ENCODE measurements around the gene VIPR1. TPM values are rescaled to one million over a fixed set of nuclear protein-coding genes. Genes with fewer than 3 reads are reported as not detected.

The VIPR1 gene
- total and polyA plus RNA-seq, 2 experiments from 2014 or later: 0.86 to 1.6 TPM

GRCh38 chr3:42478830-42479229 is 23.6 kb upstream of the VIPR1 start:
- no peak for TF ChIP-seq CTCF (IDR thresholded peaks at IDR 0.05; ENCODE audit: low read depth, low read length)
- Histone ChIP-seq H3K27ac (no peak overlapping the region), H3K4me3 (no peak overlapping the region), H3K36me3 (no peaks in the 10 kb centered on the region), H3K4me1 (ENCODE audit: low read depth) (no peaks in the 10 kb centered on the region), H3K27me3 (no peaks in the 10 kb centered on the region), H3K9me3 (ENCODE audit: low read depth) (no peaks in the 10 kb centered on the region)
- DNase-seq (ENCODE audit: low read depth in 1 of 2, low spot score in 1 of 2): no peak

- no peaks in the 10 kb centered on the region for H3K27me3 ChIP-seq
- H3K9me3 ChIP-seq (ENCODE audit: low read depth): no peaks in the 10 kb centered on the region
- no peak overlapping the region for H3K4me3 ChIP-seq
- H3K36me3 ChIP-seq: no peaks in the 10 kb centered on the region
- TF ChIP-seq CTCF (IDR thresholded peaks at IDR 0.05; ENCODE audit: low read depth, low read length): no peak
- DNase-seq (ENCODE audit: low read depth in 1 of 2, low spot score in 1 of 2): no peak
- no peak overlapping the region for H3K27ac ChIP-seq
- no peaks in the 10 kb centered on the region for H3K4me1 ChIP-seq (ENCODE audit: low read depth)
Measured at GRCh38 chr3:42486814-42487565, 15.5 kb upstream of the VIPR1 start.

GRCh38 chr3:42488687-42489086 is 13.8 kb upstream of the VIPR1 start:
- DNase-seq (ENCODE audit: low read depth in 1 of 2, low spot score in 1 of 2): no peak
- no peak for TF ChIP-seq CTCF (IDR thresholded peaks at IDR 0.05; ENCODE audit: low read depth, low read length)

GRCh38 chr3:42489116-42489936 is 13.1 kb upstream of the VIPR1 start:
- Histone ChIP-seq H3K4me3 (no peak overlapping the region), H3K36me3 (no peaks in the 10 kb centered on the region), H3K4me1 (ENCODE audit: low read depth) (no peaks in the 10 kb centered on the region), H3K9me3 (ENCODE audit: low read depth) (no peaks in the 10 kb centered on the region), H3K27me3 (no peaks in the 10 kb centered on the region), H3K27ac (no peak overlapping the region)
- no peak for DNase-seq (ENCODE audit: low read depth in 1 of 2, low spot score in 1 of 2)
- TF ChIP-seq CTCF (IDR thresholded peaks at IDR 0.05; ENCODE audit: low read depth, low read length): no peak

More at GRCh38 chr3:42488687-42489086, 13.8 kb upstream of the VIPR1 start:
- H3K4me3 ChIP-seq: no peak overlapping the region
- no peaks in the 10 kb centered on the region for H3K36me3 ChIP-seq
- no peak overlapping the region for H3K27ac ChIP-seq
- H3K9me3 ChIP-seq (ENCODE audit: low read depth): no peaks in the 10 kb centered on the region
- H3K27me3 ChIP-seq: no peaks in the 10 kb centered on the region
- no peaks in the 10 kb centered on the region for H3K4me1 ChIP-seq (ENCODE audit: low read depth)

GRCh38 chr3:42489937-42490227 is 12.6 kb upstream of the VIPR1 start:
- Histone ChIP-seq H3K4me3 (no peak overlapping the region), H3K27me3 (no peaks in the 10 kb centered on the region), H3K9me3 (ENCODE audit: low read depth) (no peaks in the 10 kb centered on the region), H3K27ac (no peak overlapping the region), H3K36me3 (no peaks in the 10 kb centered on the region), H3K4me1 (ENCODE audit: low read depth) (no peaks in the 10 kb centered on the region)
- no peak for DNase-seq (ENCODE audit: low read depth in 1 of 2, low spot score in 1 of 2)
- TF ChIP-seq CTCF (IDR thresholded peaks at IDR 0.05; ENCODE audit: low read depth, low read length): no peak

All from cardiac muscle cell (in vitro differentiated cells and primary cell).